Measurements from ENCODE around the gene EIF4B.
"Not testable (repeated sequence)": the region's sequence is repeated elsewhere in the genome, so short reads cannot be mapped to it uniquely, and the experiment has no call there.

The EIF4B gene

GRCh38 chr12:53011889-53012288 is 5.6 kb downstream of the EIF4B start:
- H3K9me3 ChIP-seq (ENCODE audit: severe bottlenecking) = no peaks in the 10 kb centered on the region
- TF ChIP-seq CTCF (IDR thresholded peaks at IDR 0.05; ENCODE audit: poor library complexity, severe bottlenecking) = no peak
- peaks cover 19% of the 10 kb centered on the region for H3K4me1 ChIP-seq (ENCODE audit: insufficient read depth, poor library complexity, severe bottlenecking)
- H3K4me3 ChIP-seq (ENCODE audit: severe bottlenecking) = no peak overlapping the region
- H3K36me3 ChIP-seq (ENCODE audit: low read depth) = peaks cover 91% of the 10 kb centered on the region
- ATAC-seq (ENCODE audit: low read depth) (no peak), DNase-seq (ENCODE audit: low spot score) (no peak)
- no peak overlapping the region for H3K27ac ChIP-seq (ENCODE audit: poor library complexity, severe bottlenecking)
- no peaks in the 10 kb centered on the region for H3K27me3 ChIP-seq (ENCODE audit: insufficient read depth, poor library complexity, severe bottlenecking)

GRCh38 chr12:53012928-53013327 is 6.7 kb downstream of the EIF4B start:
- DNase-seq (ENCODE audit: low spot score) (no peak), ATAC-seq (ENCODE audit: low read depth) (no peak)
- Histone ChIP-seq H3K36me3 (ENCODE audit: low read depth) (peaks cover 97% of the 10 kb centered on the region), H3K27ac (ENCODE audit: poor library complexity, severe bottlenecking) (no peak overlapping the region), H3K27me3 (ENCODE audit: insufficient read depth, poor library complexity, severe bottlenecking) (no peaks in the 10 kb centered on the region), H3K9me3 (ENCODE audit: severe bottlenecking) (no peaks in the 10 kb centered on the region), H3K4me3 (ENCODE audit: severe bottlenecking) (no peak overlapping the region), H3K4me1 (ENCODE audit: insufficient read depth, poor library complexity, severe bottlenecking) (peaks cover 16% of the 10 kb centered on the region)
- TF ChIP-seq CTCF (IDR thresholded peaks at IDR 0.05; ENCODE audit: poor library complexity, severe bottlenecking) = no peak

GRCh38 chr12:53014709-53015108 is 8.5 kb downstream of the EIF4B start:
- H3K4me1 ChIP-seq (ENCODE audit: insufficient read depth, poor library complexity, severe bottlenecking) = peaks cover 1% of the 10 kb centered on the region
- no peak for ATAC-seq (ENCODE audit: low read depth)
- peaks cover 96% of the 10 kb centered on the region for H3K36me3 ChIP-seq (ENCODE audit: low read depth)

DNA sequence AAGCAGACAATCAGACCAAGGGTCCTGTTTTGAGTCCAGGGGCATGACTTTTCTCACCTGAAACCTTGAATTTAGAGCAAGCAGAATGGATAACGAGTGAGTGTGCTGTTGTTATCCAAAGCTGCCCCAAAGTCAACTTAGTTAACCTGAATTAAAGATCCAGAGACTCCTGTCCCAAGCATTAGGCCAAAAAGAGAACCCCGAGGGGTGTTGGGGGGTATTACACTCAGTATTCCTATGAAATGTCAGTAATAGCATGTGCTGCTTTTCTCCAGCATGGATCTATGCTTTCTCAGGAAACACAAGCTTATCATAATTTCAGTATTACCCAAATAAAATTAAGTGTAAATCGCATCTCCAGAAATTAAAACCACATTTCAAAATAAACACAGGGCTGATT is 19.0 kb downstream of the EIF4B start:
- no peak for DNase-seq (ENCODE audit: low spot score)
- no peak overlapping the region for H3K4me3 ChIP-seq (ENCODE audit: severe bottlenecking)
- no peaks in the 10 kb centered on the region for H3K27me3 ChIP-seq (ENCODE audit: insufficient read depth, poor library complexity, severe bottlenecking)
- no peaks in the 10 kb centered on the region for H3K4me1 ChIP-seq (ENCODE audit: insufficient read depth, poor library complexity, severe bottlenecking)
- no peaks in the 10 kb centered on the region for H3K9me3 ChIP-seq (ENCODE audit: severe bottlenecking)
- H3K27ac ChIP-seq (ENCODE audit: poor library complexity, severe bottlenecking) = no peak overlapping the region
- peaks cover 96% of the 10 kb centered on the region for H3K36me3 ChIP-seq (ENCODE audit: low read depth)
- no peak for ATAC-seq (ENCODE audit: low read depth)
- TF ChIP-seq CTCF (IDR thresholded peaks at IDR 0.05; ENCODE audit: poor library complexity, severe bottlenecking) = no peak

More at GRCh38 chr12:53014709-53015108, 8.5 kb downstream of the EIF4B start:
- no peak overlapping the region for H3K27ac ChIP-seq (ENCODE audit: poor library complexity, severe bottlenecking)
- H3K4me3 ChIP-seq (ENCODE audit: severe bottlenecking) = no peak overlapping the region
- DNase-seq (ENCODE audit: low spot score) = no peak
- no peaks in the 10 kb centered on the region for H3K9me3 ChIP-seq (ENCODE audit: severe bottlenecking)
- no peak for TF ChIP-seq CTCF (IDR thresholded peaks at IDR 0.05; ENCODE audit: poor library complexity, severe bottlenecking)
- no peaks in the 10 kb centered on the region for H3K27me3 ChIP-seq (ENCODE audit: insufficient read depth, poor library complexity, severe bottlenecking)

DNA sequence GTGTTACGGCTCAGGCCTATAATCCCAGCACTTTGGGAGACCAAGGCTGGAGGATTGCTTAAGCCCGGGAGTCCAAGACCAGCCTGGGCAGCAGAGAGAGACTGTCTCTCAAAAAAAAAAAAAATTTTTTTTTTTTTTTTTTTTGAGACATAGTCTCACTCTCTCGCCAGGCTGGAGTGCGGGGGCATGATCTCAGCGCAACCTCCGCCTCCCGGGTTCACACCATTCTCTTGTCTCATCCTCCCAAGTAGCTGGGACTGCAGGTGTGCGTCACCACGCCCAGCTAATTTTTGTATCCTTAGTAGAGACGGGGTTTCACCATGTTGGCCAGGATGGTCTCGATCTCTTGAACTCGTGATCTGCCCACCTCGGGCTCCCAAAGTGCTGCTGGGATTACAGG is 20.8 kb downstream of the EIF4B start:
- not testable (repeated sequence) for H3K4me3 ChIP-seq (ENCODE audit: severe bottlenecking); ATAC-seq (ENCODE audit: low read depth); H3K4me1 ChIP-seq (ENCODE audit: insufficient read depth, poor library complexity, severe bottlenecking); H3K9me3 ChIP-seq (ENCODE audit: severe bottlenecking); H3K27ac ChIP-seq (ENCODE audit: poor library complexity, severe bottlenecking); H3K27me3 ChIP-seq (ENCODE audit: insufficient read depth, poor library complexity, severe bottlenecking); DNase-seq (ENCODE audit: low spot score)
- H3K36me3 ChIP-seq (ENCODE audit: low read depth) = peaks cover 96% of the 10 kb centered on the region

Data from RWPE2 (cell line).